ENCODE data around the gene ITIH4. TPM values are rescaled to one million over a fixed set of nuclear protein-coding genes. Genes with fewer than 3 reads are reported as not detected.

ITIH4 gene
- total and polyA plus RNA-seq, 2 of the 13 experiments (the other 11 are each of a cell fraction or from before 2014, with no cell fraction given): 2.7 to 5.3 TPM

DNA sequence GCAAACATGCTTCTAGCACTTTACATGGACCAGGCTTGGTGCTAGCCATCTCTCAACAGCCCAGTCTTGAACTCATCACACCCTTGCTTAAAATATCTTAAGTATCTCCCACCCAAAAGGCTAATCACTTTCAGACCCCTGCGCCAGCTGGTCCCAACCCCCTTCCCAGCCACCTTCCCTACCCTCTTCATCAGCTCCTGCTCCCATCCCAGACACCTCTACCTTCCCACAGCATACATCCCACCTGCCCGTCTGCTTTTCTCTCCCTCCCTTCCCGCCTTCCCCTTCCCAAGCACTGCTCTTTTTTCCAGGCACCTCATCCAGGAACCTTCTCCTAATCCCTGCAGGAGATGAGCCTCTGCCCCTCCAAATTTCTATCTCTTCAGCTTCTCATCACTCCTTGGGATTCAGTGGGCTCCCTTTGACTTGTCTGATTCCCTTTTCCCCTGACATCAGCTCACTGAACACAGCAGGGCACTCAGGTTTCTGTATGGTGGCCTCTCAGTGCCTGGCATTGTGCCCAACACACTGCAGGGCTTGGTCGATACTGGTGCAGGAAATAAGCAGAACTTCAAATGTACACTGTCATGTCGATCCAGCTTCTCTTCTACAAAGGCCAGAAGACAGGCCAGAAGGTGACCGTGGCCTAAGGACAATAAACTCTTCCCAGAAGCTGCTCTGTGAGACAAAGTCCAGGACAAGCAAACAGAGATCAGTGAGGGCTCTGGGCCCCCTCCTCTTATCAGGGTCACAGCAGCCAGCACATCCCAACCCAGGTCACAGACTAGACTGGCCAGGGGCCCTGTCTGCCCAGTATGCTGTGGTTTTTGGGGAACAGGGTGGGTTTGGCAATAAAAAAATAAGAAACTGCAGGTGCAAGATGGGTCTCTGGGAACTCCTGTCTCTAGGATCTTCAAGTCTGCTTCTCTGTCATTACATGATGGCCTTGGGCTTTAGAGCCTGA, 55.3 kb downstream of the ITIH4 start (continued):
- TF ChIP-seq ZNF235 (CRISPR knock-in tag; IDR thresholded peaks at IDR 0.05; ENCODE audit: borderline replicate concordance): no peak
- peak; percentile 90 for TF ChIP-seq ZNF614 (CRISPR knock-in tag; IDR thresholded peaks at IDR 0.05; ENCODE audit: borderline replicate concordance)
- peak; percentile 80 for TF ChIP-seq TCF7 (IDR thresholded peaks at IDR 0.05; ENCODE audit: low read depth)
- TF ChIP-seq, protein P1, sequence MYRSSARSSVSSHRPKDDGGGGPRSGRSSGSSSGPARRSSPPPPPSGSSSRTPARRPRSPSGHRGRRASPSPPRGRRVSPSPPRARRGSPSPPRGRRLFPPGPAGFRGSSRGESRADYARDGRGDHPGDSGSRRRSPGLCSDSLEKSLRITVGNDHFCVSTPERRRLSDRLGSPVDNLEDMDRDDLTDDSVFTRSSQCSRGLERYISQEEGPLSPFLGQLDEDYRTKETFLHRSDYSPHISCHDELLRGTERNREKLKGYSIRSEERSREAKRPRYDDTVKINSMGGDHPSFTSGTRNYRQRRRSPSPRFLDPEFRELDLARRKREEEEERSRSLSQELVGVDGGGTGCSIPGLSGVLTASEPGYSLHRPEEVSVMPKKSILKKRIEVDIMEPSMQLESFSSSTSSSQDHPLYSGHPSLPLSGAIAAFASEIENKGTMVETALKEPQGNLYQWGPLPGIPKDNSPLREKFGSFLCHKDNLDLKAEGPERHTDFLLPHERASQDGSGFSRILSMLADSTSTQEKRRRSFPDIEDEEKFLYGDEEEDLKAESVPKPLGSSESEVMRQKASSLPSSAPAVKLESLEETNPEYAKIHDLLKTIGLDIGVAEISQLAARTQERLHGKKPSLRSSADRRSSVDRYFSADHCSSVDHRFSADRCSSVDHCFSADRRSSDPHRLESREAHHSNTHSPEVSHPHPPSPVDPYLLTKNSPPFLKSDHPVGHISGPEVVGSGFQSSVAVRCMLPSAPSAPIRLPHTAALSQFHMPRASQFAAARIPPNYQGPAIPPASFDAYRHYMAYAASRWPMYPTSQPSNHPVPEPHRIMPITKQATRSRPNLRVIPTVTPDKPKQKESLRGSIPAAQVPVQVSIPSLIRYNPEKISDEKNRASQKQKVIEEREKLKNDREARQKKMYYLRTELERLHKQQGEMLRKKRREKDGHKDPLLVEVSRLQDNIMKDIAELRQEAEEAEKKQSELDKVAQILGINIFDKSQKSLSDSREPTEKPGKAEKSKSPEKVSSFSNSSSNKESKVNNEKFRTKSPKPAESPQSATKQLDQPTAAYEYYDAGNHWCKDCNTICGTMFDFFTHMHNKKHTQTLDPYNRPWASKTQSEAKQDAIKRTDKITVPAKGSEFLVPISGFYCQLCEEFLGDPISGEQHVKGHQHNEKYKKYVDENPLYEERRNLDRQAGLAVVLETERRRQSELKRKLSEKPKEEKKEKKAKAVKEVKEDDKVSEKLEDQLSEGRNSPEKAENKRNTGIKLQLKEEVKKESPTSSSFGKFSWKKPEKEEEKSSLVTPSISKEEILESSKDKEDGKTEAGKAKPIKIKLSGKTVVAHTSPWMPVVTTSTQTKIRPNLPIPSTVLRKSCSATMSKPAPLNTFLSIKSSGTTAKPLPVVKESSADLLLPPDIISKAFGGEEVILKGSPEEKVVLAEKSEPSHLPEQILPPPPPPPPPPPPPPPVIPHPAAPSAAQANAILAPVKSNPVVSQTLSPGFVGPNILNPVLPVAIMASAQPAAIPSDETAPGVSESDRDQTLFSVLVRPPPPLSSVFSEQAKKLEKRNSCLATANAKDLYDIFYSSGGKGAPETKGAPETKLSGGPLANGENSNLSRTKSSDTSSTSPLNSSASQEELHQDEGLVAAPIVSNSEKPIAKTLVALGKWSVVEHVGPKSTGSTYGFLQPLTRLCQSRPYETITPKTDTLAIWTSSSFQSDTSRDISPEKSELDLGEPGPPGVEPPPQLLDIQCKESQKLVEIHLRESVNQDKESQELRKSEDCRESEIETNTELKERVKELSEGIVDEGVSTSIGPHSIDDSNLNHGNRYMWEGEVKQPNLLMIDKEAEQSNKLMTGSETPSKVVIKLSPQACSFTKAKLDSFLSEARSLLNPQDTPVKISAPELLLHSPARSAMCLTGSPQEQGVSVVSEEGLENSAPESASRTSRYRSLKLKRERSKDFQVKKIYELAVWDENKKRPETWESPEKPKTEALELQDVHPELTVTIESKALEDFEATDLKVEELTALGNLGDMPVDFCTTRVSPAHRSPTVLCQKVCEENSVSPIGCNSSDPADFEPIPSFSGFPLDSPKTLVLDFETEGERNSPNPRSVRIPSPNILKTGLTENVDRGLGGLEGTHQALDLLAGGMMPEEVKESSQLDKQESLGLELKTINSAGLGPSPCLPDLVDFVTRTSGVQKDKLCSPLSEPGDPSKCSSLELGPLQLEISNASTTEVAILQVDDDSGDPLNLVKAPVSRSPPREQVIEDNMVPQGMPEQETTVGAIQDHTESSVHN (CRISPR knock-in tag; IDR thresholded peaks at IDR 0.05): no peak
- TF ChIP-seq, protein P2, sequence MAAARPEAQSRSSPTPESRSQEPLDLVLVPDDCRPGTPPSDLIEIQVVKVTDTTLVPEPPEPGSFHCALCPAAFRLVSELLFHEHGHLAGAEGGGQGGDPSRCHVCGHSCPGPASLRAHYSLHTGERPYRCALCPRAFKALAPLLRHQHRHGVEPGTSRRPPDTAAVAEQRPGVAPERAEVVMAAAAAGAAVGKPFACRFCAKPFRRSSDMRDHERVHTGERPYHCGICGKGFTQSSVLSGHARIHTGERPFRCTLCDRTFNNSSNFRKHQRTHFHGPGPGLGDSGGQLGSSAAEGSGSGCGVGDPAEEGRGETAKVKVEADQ (CRISPR knock-in tag; IDR thresholded peaks at IDR 0.05; ENCODE audit: borderline replicate concordance): peak; percentile 71; the same call in 1 of the 2 replicates
- 0 out of 2 replicates have a peak, but pooled peaks have one; percentile 53 for TF ChIP-seq ZNF607 (CRISPR knock-in tag; IDR thresholded peaks at IDR 0.05; ENCODE audit: borderline replicate concordance)
- TF ChIP-seq SALL2 (CRISPR knock-in tag; IDR thresholded peaks at IDR 0.05): no peak
- TF ChIP-seq, protein P3, sequence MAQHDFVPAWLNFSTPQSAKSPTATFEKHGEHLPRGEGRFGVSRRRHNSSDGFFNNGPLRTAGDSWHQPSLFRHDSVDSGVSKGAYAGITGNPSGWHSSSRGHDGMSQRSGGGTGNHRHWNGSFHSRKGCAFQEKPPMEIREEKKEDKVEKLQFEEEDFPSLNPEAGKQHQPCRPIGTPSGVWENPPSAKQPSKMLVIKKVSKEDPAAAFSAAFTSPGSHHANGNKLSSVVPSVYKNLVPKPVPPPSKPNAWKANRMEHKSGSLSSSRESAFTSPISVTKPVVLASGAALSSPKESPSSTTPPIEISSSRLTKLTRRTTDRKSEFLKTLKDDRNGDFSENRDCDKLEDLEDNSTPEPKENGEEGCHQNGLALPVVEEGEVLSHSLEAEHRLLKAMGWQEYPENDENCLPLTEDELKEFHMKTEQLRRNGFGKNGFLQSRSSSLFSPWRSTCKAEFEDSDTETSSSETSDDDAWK (CRISPR knock-in tag; IDR thresholded peaks at IDR 0.05): no peak
- no peak for TF ChIP-seq POLR2AphosphoS2 (IDR thresholded peaks at IDR 0.05; ENCODE audit: low read depth, low read length)
- TF ChIP-seq PHB2 (IDR thresholded peaks at IDR 0.05; ENCODE audit: partially characterized antibody): no peak
- no peak for TF ChIP-seq MAF1 (CRISPR knock-in tag; IDR thresholded peaks at IDR 0.05; ENCODE audit: borderline replicate concordance)
- TF ChIP-seq NKX3-1 (CRISPR knock-in tag; IDR thresholded peaks at IDR 0.05): no peak
- TF ChIP-seq POGZ (CRISPR knock-in tag; IDR thresholded peaks at IDR 0.05): peak; percentile 66; the same call in 1 of the 2 replicates
- TF ChIP-seq, protein P4, sequence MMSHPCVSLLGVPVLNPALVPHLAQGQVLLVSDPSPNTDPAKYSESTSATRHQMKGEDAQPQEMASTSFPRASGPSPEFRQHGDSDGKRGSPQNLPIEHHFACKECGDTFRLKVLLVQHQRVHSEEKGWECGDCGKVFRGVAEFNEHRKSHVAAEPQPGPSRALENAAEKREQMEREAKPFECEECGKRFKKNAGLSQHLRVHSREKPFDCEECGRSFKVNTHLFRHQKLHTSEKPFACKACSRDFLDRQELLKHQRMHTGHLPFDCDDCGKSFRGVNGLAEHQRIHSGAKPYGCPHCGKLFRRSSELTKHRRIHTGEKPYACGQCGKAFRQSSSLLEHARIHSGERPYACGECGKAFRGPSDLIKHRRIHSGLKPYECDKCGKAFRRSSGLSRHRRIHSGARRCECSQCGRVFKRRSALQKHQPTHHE (CRISPR knock-in tag; IDR thresholded peaks at IDR 0.05; ENCODE audit: borderline replicate concordance): peak; percentile 76; the same call in 1 of the 2 replicates

All from HepG2 (cell line).